ENCODE data around the gene EDDM3A.

Gene EDDM3A

DNA sequence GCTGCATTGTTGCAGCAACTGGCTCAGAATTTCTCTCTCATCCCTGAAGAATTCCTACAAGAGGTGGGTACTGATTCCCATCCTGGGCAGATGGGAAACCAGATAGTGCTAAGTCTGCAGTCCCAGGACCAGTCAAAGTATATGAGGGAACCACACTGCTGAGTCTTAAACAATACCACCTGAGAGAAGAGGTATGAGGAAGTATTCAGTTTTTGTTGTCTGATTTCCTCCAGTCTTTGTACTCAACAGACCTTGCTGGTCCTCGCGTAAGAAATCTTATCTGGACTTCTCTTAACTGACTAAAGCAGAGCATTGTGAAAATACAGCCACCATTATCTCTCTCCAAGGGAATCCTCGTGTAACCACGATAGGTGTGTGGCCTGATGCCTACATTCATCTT lies 3.6 kb upstream of the EDDM3A start:
- TF ChIP-seq, protein P1, sequence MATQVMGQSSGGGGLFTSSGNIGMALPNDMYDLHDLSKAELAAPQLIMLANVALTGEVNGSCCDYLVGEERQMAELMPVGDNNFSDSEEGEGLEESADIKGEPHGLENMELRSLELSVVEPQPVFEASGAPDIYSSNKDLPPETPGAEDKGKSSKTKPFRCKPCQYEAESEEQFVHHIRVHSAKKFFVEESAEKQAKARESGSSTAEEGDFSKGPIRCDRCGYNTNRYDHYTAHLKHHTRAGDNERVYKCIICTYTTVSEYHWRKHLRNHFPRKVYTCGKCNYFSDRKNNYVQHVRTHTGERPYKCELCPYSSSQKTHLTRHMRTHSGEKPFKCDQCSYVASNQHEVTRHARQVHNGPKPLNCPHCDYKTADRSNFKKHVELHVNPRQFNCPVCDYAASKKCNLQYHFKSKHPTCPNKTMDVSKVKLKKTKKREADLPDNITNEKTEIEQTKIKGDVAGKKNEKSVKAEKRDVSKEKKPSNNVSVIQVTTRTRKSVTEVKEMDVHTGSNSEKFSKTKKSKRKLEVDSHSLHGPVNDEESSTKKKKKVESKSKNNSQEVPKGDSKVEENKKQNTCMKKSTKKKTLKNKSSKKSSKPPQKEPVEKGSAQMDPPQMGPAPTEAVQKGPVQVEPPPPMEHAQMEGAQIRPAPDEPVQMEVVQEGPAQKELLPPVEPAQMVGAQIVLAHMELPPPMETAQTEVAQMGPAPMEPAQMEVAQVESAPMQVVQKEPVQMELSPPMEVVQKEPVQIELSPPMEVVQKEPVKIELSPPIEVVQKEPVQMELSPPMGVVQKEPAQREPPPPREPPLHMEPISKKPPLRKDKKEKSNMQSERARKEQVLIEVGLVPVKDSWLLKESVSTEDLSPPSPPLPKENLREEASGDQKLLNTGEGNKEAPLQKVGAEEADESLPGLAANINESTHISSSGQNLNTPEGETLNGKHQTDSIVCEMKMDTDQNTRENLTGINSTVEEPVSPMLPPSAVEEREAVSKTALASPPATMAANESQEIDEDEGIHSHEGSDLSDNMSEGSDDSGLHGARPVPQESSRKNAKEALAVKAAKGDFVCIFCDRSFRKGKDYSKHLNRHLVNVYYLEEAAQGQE (IDR thresholded peaks at IDR 0.05; ENCODE audit: insufficient read depth in 1 of 2, low read depth in 2 of 2, low read length in 2 of 2), result no peak
- TF ChIP-seq FOXP2 (optimal IDR thresholded peaks at IDR 0.05; ENCODE audit: borderline replicate concordance, extremely low read depth, extremely low read length, insufficient read depth), result no peak

DNA sequence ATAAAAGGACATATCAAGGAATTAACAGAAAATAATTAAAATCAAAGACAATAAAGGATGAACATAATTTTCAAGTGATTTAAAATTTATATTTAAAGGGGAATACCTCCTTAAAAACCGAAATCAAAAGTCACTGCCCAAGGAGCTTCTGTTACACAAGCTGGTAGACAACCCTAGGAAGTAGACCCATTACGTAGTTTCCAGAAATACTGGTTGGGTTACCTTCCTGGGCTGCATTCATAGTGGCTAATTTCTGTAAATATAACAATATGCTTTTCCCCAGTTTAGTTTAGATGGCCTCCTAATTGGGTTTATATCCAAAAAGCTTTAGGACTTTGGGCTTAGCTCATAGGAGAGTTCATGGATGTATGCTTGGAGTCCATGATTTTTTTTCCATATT lies 2.1 kb upstream of the EDDM3A start:
- TF ChIP-seq SIN3A (IDR thresholded peaks at IDR 0.05; ENCODE audit: borderline replicate concordance, insufficient read depth, low read length) (no peak), POLR2AphosphoS5 (IDR thresholded peaks at IDR 0.05; ENCODE audit: low read depth, low read length) (no peak), FOXP2 (optimal IDR thresholded peaks at IDR 0.05; ENCODE audit: borderline replicate concordance, extremely low read depth, extremely low read length, insufficient read depth) (no peak), TAF1 (IDR thresholded peaks at IDR 0.05; ENCODE audit: borderline replicate concordance, insufficient read depth, low read length) (no peak)
- TF ChIP-seq, protein P1 (IDR thresholded peaks at IDR 0.05; ENCODE audit: insufficient read depth in 1 of 2, low read depth in 2 of 2, low read length in 2 of 2), result no peak

DNA sequence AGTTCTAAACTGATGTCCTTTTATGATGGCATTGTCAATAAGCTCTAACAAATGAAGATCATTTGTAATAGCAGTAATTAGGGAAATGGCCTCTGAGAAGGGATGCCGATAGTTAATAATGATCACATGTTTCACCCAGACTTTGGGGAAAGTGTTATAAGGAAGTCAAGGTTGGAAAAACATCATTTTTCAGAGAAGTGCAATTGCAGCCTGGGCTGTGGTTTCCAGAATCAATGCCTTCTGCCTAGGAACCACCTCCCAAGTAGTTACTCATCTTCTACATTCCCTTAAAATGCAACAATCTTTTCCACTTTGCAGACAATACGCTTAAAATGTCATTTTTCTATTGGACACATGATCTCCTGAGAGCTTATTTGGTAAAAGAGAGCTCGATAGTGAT lies 879 bp downstream of the EDDM3A start:
- TF ChIP-seq, protein P1 (IDR thresholded peaks at IDR 0.05; ENCODE audit: insufficient read depth in 1 of 2, low read depth in 2 of 2, low read length in 2 of 2), result no peak
- no peak for TF ChIP-seq FOXP2 (optimal IDR thresholded peaks at IDR 0.05; ENCODE audit: borderline replicate concordance, extremely low read depth, extremely low read length, insufficient read depth)
- no peak for TF ChIP-seq POLR2AphosphoS5 (IDR thresholded peaks at IDR 0.05; ENCODE audit: low read depth, low read length)
- TF ChIP-seq SIN3A (IDR thresholded peaks at IDR 0.05; ENCODE audit: borderline replicate concordance, insufficient read depth, low read length), result no peak
- no peak for TF ChIP-seq TAF1 (IDR thresholded peaks at IDR 0.05; ENCODE audit: borderline replicate concordance, insufficient read depth, low read length)

DNA sequence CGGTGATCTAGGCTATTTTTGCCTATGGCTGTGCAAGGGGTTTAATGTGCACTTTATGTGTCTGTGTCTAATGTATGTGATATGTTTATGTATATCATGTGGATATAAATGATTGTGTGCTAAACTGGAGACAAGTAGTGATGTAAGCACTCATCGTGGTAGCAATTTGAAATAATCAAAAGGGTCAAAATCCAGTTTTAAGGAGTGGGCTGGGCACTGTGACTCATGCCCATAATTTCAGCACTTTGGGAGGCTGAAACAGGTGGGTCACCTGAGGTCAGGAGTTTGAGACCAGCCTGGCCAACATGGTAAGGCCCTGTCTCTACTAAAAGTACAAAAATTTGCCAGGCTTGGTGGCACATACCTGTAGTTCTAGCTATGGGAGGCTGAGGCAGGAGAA lies 2.8 kb downstream of the EDDM3A start:
- TF ChIP-seq POLR2AphosphoS5 (IDR thresholded peaks at IDR 0.05; ENCODE audit: low read depth, low read length) (no peak), SIN3A (IDR thresholded peaks at IDR 0.05; ENCODE audit: borderline replicate concordance, insufficient read depth, low read length) (no peak), TAF1 (IDR thresholded peaks at IDR 0.05; ENCODE audit: borderline replicate concordance, insufficient read depth, low read length) (no peak), FOXP2 (optimal IDR thresholded peaks at IDR 0.05; ENCODE audit: borderline replicate concordance, extremely low read depth, extremely low read length, insufficient read depth) (no peak)
- TF ChIP-seq, protein P1 (IDR thresholded peaks at IDR 0.05; ENCODE audit: insufficient read depth in 1 of 2, low read depth in 2 of 2, low read length in 2 of 2), result no peak

DNA sequence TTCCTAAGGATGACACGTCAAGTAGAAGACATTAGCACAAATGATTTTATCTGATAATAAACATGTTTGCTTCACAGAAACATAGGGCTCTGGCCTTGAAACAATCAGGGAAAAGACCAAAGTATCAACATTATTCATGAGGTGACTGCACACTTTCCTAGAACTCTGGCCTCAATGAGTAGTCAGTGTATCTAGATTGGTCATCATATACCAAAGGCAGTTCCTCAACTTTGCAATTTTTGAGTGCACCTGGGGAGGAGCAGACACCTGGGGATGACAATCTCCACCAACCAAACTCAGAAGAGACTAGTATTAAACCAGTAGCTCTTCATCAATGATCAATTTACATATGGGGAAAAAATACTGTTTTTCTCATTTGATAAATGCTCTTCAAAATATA lies 4.5 kb downstream of the EDDM3A start:
- TF ChIP-seq POLR2AphosphoS5 (IDR thresholded peaks at IDR 0.05; ENCODE audit: low read depth, low read length), result no peak
- TF ChIP-seq FOXP2 (optimal IDR thresholded peaks at IDR 0.05; ENCODE audit: borderline replicate concordance, extremely low read depth, extremely low read length, insufficient read depth), result no peak
- no peak for TF ChIP-seq TAF1 (IDR thresholded peaks at IDR 0.05; ENCODE audit: borderline replicate concordance, insufficient read depth, low read length)
- TF ChIP-seq, protein P1 (IDR thresholded peaks at IDR 0.05; ENCODE audit: insufficient read depth in 1 of 2, low read depth in 2 of 2, low read length in 2 of 2), result no peak
- TF ChIP-seq SIN3A (IDR thresholded peaks at IDR 0.05; ENCODE audit: borderline replicate concordance, insufficient read depth, low read length), result no peak
